H1 (cell line): ENCODE results near the gene LIPC. TPM values are rescaled to one million over a fixed set of nuclear protein-coding genes. Genes with fewer than 3 reads are reported as not detected.

ENCODE experiments used
- CTCF ChIA-PET: fragments of 300-600 bp; sonication (Branson Sonifier 250); formaldehyde crosslinking; loops from one replicate; lab custom pipeline; 2021; ENCODE audit not compliant: partially characterized antibody; lab: Charles Lee
- POLR2A ChIA-PET: fragments of 300-600 bp; sonication (Branson Sonifier 250); formaldehyde crosslinking; loops from one replicate; lab custom pipeline; 2021; ENCODE audit warnings: inconsistent platforms; ENCODE audit not compliant: partially characterized antibody; lab: Charles Lee
- DNase-seq, 2 experiments: peaks; one replicate each; pipeline versions ENCODE4 v3.0.0 to v3.0.0-alpha.2; 2010 to 2022; ENCODE audit warnings: low spot score in 2 of 2, low read depth in 1 of 2, mixed read lengths in 1 of 2
- FAIRE-seq: peaks from 2 replicates; lab custom pipeline; 2011; peaks lifted over from hg19 to GRCh38; lab: Jason Lieb, UNC
- H2AFZ ChIP-seq: 2 replicates; pipeline ENCODE4 v1.8.1; 2012; ENCODE audit warnings: low read length, inconsistent platforms
- H2AK5ac ChIP-seq: 2 replicates; pipeline ENCODE4 v1.6.1; 2013; ENCODE audit warnings: low read depth, low read length
- H2BK120ac ChIP-seq: replicated peaks from 2 replicates; pipeline ENCODE3; 2013; ENCODE audit warnings: low read depth, low read length, inconsistent platforms
- H2BK12ac ChIP-seq: 2 replicates; pipeline ENCODE4 v1.6.1; 2013; ENCODE audit warnings: low read depth, low read length
- H2BK15ac ChIP-seq: 2 replicates; pipeline ENCODE4 v1.6.1; 2013; ENCODE audit warnings: low read length
- H2BK20ac ChIP-seq: 2 replicates; pipeline ENCODE4 v1.6.1; 2013; ENCODE audit warnings: low read length
- H2BK5ac ChIP-seq: 2 replicates; pipeline ENCODE4 v1.6.1; 2013; ENCODE audit warnings: low read depth, low read length
- H3K14ac ChIP-seq: 2 replicates; pipeline ENCODE4 v1.6.1; 2013; ENCODE audit warnings: inconsistent platforms; ENCODE audit not compliant: insufficient read length
- H3K18ac ChIP-seq: 2 replicates; pipeline ENCODE4 v1.6.1; 2013; ENCODE audit warnings: low read length; ENCODE audit errors: extremely low read depth
- H3K23ac ChIP-seq: 2 replicates; pipeline ENCODE4 v1.6.1; 2013; ENCODE audit warnings: inconsistent platforms; ENCODE audit not compliant: insufficient read length
- H3K23me2 ChIP-seq: 2 replicates; pipeline ENCODE4 v1.6.1; 2013; ENCODE audit warnings: low read depth, low read length
- H3K27ac ChIP-seq: 2 replicates; pipeline ENCODE4 v1.6.1; 2011; ENCODE audit warnings: low read depth, low read length, inconsistent platforms
- H3K27me3 ChIP-seq, 4 experiments: replicated peaks in 1 of 4; 1 replicate in 1 of 4; 2 replicates in 3 of 4; pipeline versions ENCODE4 v1.6.1 to v1.8.1; 2011 to 2013; ENCODE audit warnings: low read length in 3 of 4, mild to moderate bottlenecking in 3 of 4, inconsistent platforms in 2 of 4, mixed read lengths in 2 of 4, moderate library complexity in 1 of 4; ENCODE audit not compliant: control insufficient read depth in 3 of 4, insufficient read depth in 3 of 4; ENCODE audit errors: extremely low read depth in 1 of 4
- H3K36me3 ChIP-seq, 4 experiments: 2 replicates each; pipeline versions ENCODE4 v1.6.1 to v1.8.1; 2011 to 2013; ENCODE audit warnings: mild to moderate bottlenecking in 4 of 4, low read length in 3 of 4, moderate library complexity in 2 of 4, control low read depth in 1 of 4, inconsistent platforms in 1 of 4; ENCODE audit not compliant: insufficient read depth in 4 of 4, control insufficient read depth in 2 of 4
- H3K4ac ChIP-seq: replicated peaks from 2 replicates; pipeline ENCODE3; 2013; ENCODE audit warnings: low read length, low read depth, mixed read lengths, inconsistent platforms; ENCODE audit not compliant: insufficient read length
- H3K4me1 ChIP-seq, 4 experiments: replicated peaks in 1 of 4; 1 replicate in 1 of 4; 2 replicates in 3 of 4; pipeline versions ENCODE4 v1.6.1 to v1.8.1; 2011 to 2013; ENCODE audit warnings: low read length in 3 of 4, inconsistent platforms in 2 of 4, mixed read lengths in 1 of 4; ENCODE audit not compliant: insufficient read depth in 4 of 4, control insufficient read depth in 3 of 4
- H3K4me2 ChIP-seq, 2 experiments: 2 replicates each; pipeline versions ENCODE4 v1.6.1 to v1.8.1; 2011 to 2013; ENCODE audit warnings: low read depth in 2 of 2, low read length in 2 of 2, control low read depth in 1 of 2, inconsistent platforms in 1 of 2, mild to moderate bottlenecking in 1 of 2; ENCODE audit not compliant: insufficient read depth in 1 of 2
- H3K4me3 ChIP-seq, 4 experiments: fragments of 200-600, 300-600 bp in 1 of 4; sonication (generic), shearing (Covaris generic), sonication (Bioruptor Twin) in 1 of 4; 2 replicates each; pipeline versions ENCODE4 v1.5.1 to v1.8.1; 2011 to 2016; ENCODE audit warnings: low read length in 4 of 4, low read depth in 3 of 4, control low read depth in 2 of 4, inconsistent platforms in 2 of 4, mild to moderate bottlenecking in 2 of 4, mixed read lengths in 1 of 4, moderate library complexity in 1 of 4; ENCODE audit not compliant: insufficient read depth in 2 of 4; ENCODE audit errors: extremely low read depth in 1 of 4
- H3K56ac ChIP-seq: replicated peaks from 2 replicates; pipeline ENCODE3; 2013; ENCODE audit warnings: low read depth, mild to moderate bottlenecking, mixed read lengths, low read length, inconsistent platforms; ENCODE audit not compliant: insufficient read length
- H3K79me1 ChIP-seq: 2 replicates; pipeline ENCODE4 v1.6.1; 2013; ENCODE audit warnings: low read depth, low read length, control low read depth
- H3K79me2 ChIP-seq, 2 experiments: 2 replicates each; pipeline versions ENCODE4 v1.6.1 to v1.8.1; 2012 to 2013; ENCODE audit warnings: low read length in 2 of 2, mild to moderate bottlenecking in 2 of 2, inconsistent platforms in 1 of 2; ENCODE audit not compliant: insufficient read depth in 2 of 2, control insufficient read depth in 1 of 2
- H3K9ac ChIP-seq, 4 experiments: replicated peaks in 1 of 4; 1 replicate in 1 of 4; 2 replicates in 3 of 4; pipeline versions ENCODE4 v1.6.1 to v1.8.1; 2011 to 2013; ENCODE audit warnings: low read depth in 3 of 4, low read length in 3 of 4, control low read depth in 2 of 4, mild to moderate bottlenecking in 2 of 4, moderate library complexity in 2 of 4, inconsistent platforms in 1 of 4; ENCODE audit errors: extremely low read depth in 1 of 4
- H3K9me3 ChIP-seq, 2 experiments: 2 replicates each; pipeline versions ENCODE4 v1.6.1 to v1.8.1; 2012 to 2013; ENCODE audit warnings: mild to moderate bottlenecking in 2 of 2, moderate library complexity in 2 of 2, control low read depth in 1 of 2, inconsistent platforms in 1 of 2, low read depth in 1 of 2, low read length in 1 of 2, mixed read lengths in 1 of 2; ENCODE audit not compliant: insufficient read depth in 2 of 2
- H4K20me1 ChIP-seq, 2 experiments: replicated peaks in 1 of 2; 2 replicates each; pipeline versions ENCODE3 to v1.8.1; 2011 to 2013; ENCODE audit warnings: inconsistent platforms in 2 of 2, low read length in 2 of 2, mild to moderate bottlenecking in 1 of 2; ENCODE audit not compliant: insufficient read depth in 2 of 2, control insufficient read depth in 1 of 2
- H4K5ac ChIP-seq: 2 replicates; pipeline ENCODE4 v1.6.1; 2013; ENCODE audit warnings: low read length, low read depth, mixed read lengths, inconsistent platforms; ENCODE audit not compliant: insufficient read length
- H4K8ac ChIP-seq: 2 replicates; pipeline ENCODE4 v1.8.0; 2013; ENCODE audit warnings: mild to moderate bottlenecking, moderate library complexity, low read length, inconsistent platforms; ENCODE audit not compliant: insufficient read depth; ENCODE audit errors: extremely low read depth
- H4K91ac ChIP-seq: replicated peaks from 2 replicates; pipeline ENCODE3; 2013; ENCODE audit warnings: low read length, mixed read lengths, inconsistent platforms; ENCODE audit not compliant: insufficient read length
- MAFK ChIP-seq: IDR thresholded peaks from 2 replicates; pipeline ENCODE4 v1.6.1; 2012; ENCODE audit warnings: low read depth, mild to moderate bottlenecking, improper control_type of control experiment, low read length
- SP1 ChIP-seq: IDR thresholded peaks from 2 replicates; pipeline ENCODE4 v1.6.1; 2011; ENCODE audit warnings: low read depth, low read length
- ZNF274 ChIP-seq: IDR thresholded peaks from 2 replicates; pipeline ENCODE4 v1.7.0; 2012; ENCODE audit warnings: low read length, borderline replicate concordance; ENCODE audit errors: extremely low read depth
- WGBS, 2 experiments: shearing (Covaris generic) in 1 of 2; methylation state at CpG; one replicate each; pipeline versions ENCODE4 v1.1.6 to v1.1.7; 2013 to 2015; ENCODE audit warnings: low lambda C conversion rate in 2 of 2, mixed read lengths in 2 of 2, inconsistent platforms in 1 of 2, low coverage in 1 of 2, missing lambda C conversion rate in 1 of 2; ENCODE audit not compliant: insufficient replicate concordance in 2 of 2, insufficient coverage in 1 of 2, insufficient read length in 1 of 2; ENCODE audit errors: extremely low coverage in 1 of 2, missing lambda C conversion rate in 1 of 2; 5-methylcytosine and 5-hydroxymethylcytosine counted together
- polyA plus RNA-seq, 7 experiments: library from polyadenylated mRNA; depleted of rRNA in 3 of 7; stranded (reverse) in 5 of 7; unstranded in 2 of 7; fragments of >200 nt in 5 of 7; fragments of 200-250 nt in 2 of 7; gene quantifications; 1 replicate in 5 of 7; 2 replicates in 1 of 7; 4 replicates in 1 of 7; pipeline versions ENCODE4 v1.2.1 to v1.2.3, GENCODE V29; 2011 to 2013; ENCODE audit warnings: missing spikeins in 2 of 7, mixed read lengths in 2 of 7
- total RNA-seq: library from RNA; stranded (reverse); fragmentation: NEBNext Ultra II Directional; extraction: Animal tissue kit (Norgen Biotek cat#: 25700); gene quantifications from 2 replicates; pipeline ENCODE4 v1.2.1, GENCODE V29; 2021
- TF ChIP-seq, protein P1 (sequence below): IDR thresholded peaks from 2 replicates; pipeline ENCODE4 v1.6.1; 2012; ENCODE audit warnings: inconsistent platforms

LIPC gene
- total and polyA plus RNA-seq, 2 of the 8 experiments (the other 6 are each of a cell fraction or from before 2014, with no cell fraction given), result not detected

DNA sequence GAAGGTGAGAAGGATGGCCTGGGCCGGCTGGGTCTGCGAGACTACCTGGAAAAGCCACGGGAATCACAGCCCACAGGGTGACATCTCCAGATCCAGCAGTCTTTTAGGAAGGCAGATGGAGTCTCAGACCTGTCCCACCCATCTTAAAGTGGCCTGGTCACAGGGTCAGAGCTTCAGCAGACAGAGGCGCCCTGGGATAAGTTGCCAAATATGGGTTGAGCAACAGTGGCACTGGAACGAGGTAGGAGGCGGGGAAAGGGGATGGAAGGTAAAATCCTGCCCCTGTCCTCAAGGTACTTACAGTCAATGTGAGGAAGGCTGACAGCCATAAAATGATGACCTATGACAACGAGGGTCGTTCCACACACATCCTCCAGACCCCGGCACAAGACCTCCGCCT lies 80.7 kb downstream of the LIPC start:
- Histone ChIP-seq H4K91ac (no peak overlapping the region), H2AFZ (no peak overlapping the region), H2BK12ac (no peak overlapping the region), H3K4me1 (0 out of 7 replicates have a peak, but pooled peaks cover 0 to 2% (median 0%) of the 10 kb centered on the region in 4 experiments), H2BK5ac (no peak overlapping the region), H3K4me3 (no peak overlapping the region), H3K27ac (no peak overlapping the region), H3K14ac (no peak overlapping the region), H4K20me1 (no peaks in the 10 kb centered on the region), H3K9ac (no peak overlapping the region), H3K23ac (no peak overlapping the region), H3K36me3 (no peaks in the 10 kb centered on the region), H3K56ac (no peak overlapping the region), H2BK120ac (no peak overlapping the region), H3K79me1 (no peaks in the 10 kb centered on the region), H3K79me2 (no peaks in the 10 kb centered on the region), H3K18ac (no peak overlapping the region), H2BK20ac (no peak overlapping the region), H3K4ac (no peak overlapping the region), H3K4me2 (no peak overlapping the region), H3K23me2 (no peaks in the 10 kb centered on the region), H2AK5ac (no peak overlapping the region), H4K8ac (no peak overlapping the region), H4K5ac (no peak overlapping the region), H3K27me3 (no peaks in the 10 kb centered on the region), H2BK15ac (no peak overlapping the region), H3K9me3 (no peaks in the 10 kb centered on the region)
- POLR2A ChIA-PET, result no interaction called here
- FAIRE-seq (no peak), DNase-seq (no peak)
- WGBS, 2 experiments, result 94% methylated on average over 10 of the region's 10 CpGs; no CpG with 5 or more reads in 1 of the 2 experiments
- TF ChIP-seq SP1 (no peak), ZNF274 (no peak), MAFK (no peak)
- TF ChIP-seq, protein P1, sequence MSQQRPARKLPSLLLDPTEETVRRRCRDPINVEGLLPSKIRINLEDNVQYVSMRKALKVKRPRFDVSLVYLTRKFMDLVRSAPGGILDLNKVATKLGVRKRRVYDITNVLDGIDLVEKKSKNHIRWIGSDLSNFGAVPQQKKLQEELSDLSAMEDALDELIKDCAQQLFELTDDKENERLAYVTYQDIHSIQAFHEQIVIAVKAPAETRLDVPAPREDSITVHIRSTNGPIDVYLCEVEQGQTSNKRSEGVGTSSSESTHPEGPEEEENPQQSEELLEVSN, result no peak
- CTCF ChIA-PET, result interaction anchor here (1.1 to 1.5 kb wide), 2 partner anchors 35 to 132 kb away, joined by 3 read pairs; no protein-coding TSS in a partner anchor
